NCI-H524 treated with DMSO at 0.1 percent for 48 hours (cell line): ENCODE results near the gene CHURC1.

Experiments used
- DNase-seq: peaks from one replicate; lab custom pipeline; 2025; lab: John Stamatoyannopoulos, UW

The CHURC1 gene

GRCh38 chr14:64914237-64915028, at the start of gene CHURC1:
TSS of gene CHURC1 (plus strand) at chr14:64914455. CDS start at chr14:64914496, 41 bp downstream.
- peak; percentile 99 for DNase-seq

GRCh38 chr14:64865109-64865508, 49.1 kb upstream of the CHURC1 start:
- DNase-seq, result no peak

DNA sequence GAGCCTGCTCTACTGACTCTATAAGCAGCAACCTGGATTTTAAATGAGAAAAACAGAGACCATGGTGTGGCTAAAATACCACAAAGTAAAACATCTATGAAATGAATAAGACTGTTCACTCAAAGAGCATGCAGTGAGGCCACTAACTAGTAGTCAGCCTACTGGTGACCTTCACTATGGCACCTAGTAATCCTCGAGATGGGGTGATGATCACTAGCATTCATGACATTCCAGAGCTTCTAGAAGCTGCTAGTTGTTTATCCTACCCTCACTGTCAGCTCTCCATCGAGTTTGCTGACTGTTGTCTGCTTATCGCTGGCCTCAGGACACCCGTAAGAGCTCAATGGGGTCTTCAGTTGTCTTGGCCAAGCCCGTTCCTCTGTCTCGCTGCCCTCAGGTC, 48.3 kb upstream of the CHURC1 start:
- no peak for DNase-seq

- no peak for DNase-seq
These were observed 47.1 kb upstream of the CHURC1 start for GRCh38 chr14:64867182-64867581.

- DNase-seq, result no peak
These were observed 45.9 kb upstream of the CHURC1 start for GRCh38 chr14:64868379-64868778.

DNA sequence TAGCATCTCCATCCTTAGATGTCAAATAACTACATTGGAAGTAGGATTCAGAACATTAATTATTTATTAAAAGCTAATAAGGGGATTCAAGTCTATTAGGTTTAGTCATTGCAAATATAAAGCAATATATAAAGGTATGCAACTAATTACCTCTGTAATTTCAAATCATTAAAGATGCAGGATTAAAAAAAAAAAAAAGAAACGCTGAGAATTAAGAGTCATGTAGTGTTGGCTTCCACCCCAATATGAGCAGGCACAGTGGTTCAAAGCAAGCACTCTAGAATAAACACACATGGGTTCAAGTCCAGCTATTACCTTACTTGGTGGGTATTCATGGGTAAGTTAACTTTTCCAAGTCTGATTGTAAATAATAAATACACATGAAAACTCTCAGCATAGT, 45.4 kb upstream of the CHURC1 start:
- DNase-seq, result no peak

DNA sequence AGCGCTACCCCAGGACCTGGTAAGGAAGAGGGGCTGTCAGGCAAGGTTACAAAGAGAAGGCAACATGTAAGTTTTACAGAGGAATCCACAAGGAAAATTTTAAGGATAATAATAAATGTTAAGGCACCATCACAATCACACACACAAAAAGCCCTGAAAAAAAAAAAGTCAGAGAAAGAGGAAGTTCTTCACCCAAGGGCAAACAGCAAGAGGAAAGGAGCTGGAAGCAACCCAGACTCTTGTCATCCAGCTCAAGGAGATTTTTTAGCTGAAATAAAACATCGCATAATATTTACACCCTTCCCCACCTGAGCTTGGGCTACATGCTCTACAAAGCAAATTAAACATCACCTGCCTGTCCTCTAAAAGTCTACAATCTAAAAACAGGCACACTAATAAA, 44.1 kb upstream of the CHURC1 start:
- no peak for DNase-seq

GRCh38 chr14:64871344-64871743, 42.9 kb upstream of the CHURC1 start:
- no peak for DNase-seq

- no peak for DNase-seq
These were observed 40.6 kb upstream of the CHURC1 start for GRCh38 chr14:64873506-64874219.

- DNase-seq, result no peak
These were observed 38.9 kb upstream of the CHURC1 start for GRCh38 chr14:64875350-64875749.

- DNase-seq, result no peak
These were observed 36.4 kb upstream of the CHURC1 start for GRCh38 chr14:64877846-64878245.

DNA sequence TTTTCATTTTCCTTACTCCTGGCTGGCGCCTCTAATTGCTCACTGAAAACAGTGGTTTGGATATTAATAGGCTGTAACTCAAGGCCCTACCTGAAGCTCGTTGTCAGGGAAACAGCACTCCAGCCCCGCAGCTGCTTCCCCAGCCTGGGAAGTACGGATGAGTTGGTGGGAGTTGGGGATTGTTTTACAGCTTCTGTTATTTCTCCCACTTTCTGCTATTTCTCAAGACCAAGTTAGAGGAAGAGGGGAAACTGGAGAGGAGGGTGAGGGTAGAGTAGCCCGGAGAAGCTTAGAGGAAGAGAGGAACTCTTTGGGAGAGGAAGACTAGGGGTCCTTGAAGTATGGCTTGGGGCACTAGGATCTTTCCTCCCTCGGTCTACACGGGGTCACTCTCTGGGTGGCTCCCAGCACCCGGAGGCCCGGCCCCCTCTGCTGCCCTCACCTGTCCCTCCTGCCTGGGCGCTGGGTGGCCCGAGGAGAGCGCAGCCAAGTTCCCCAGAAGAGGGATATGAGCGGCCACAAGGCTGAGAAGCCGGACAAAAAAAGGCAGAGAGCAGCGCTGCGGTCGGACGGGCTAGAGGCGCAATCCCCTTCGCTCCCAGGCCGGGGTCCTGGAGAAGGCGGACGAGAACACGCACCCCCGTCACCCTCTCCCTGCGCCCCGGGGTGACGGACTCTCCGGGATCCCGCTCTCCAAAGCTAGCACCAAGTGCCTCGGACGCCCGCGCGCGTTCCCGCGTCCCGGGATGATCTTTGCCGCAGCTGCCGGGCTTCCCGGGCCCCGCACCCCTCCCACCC, 35.2 kb upstream of the CHURC1 start:
- peak; percentile 31 for DNase-seq

- DNase-seq, result no peak
These were observed 34.5 kb upstream of the CHURC1 start, which contains the start of gene SPTB for GRCh38 chr14:64879635-64880220. TSS of gene SPTB (minus strand) at chr14:64879907. CDS start at chr14:64823094, 56,813 bp downstream.

- peak; percentile 19 for DNase-seq
These were observed 33.8 kb upstream of the CHURC1 start for GRCh38 chr14:64880221-64881121.

DNA sequence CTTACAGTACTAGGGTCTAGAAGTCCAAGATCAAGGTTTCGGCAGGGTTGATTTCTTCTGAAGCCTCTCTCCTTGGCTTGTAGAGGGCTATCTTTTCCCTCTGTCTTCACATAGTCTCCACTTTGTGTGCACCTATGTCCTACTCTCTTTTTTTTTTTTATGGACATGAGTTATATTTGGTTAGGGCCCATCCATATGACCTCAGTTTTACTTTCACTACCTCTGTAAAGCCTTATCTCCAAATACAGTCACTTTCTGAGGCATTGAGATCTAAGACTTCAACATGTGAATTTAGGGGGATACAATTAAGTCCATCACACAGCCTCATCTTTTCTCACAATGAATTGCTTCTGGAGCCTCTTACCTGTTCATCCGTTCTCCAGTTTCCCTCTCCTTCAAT, 28.7 kb upstream of the CHURC1 start:
- no peak for DNase-seq

DNA sequence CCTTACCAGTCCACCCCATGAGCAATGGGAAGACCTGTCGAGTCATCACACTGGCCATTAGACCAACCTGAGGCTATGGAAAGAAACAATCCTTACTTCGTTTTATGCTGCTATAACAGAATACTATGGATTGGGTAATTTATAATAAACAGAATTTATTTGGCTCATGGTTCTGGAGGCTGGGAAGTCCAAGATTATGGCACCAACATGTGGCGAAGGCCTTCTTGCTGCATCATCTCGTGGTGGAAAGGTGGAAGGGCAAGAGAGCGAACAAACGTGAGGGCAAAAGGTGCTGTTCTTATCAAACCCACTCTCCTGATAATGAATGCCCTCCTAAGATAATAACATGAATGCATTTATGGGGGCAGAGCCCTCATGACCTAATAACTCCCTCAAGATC, 24.9 kb upstream of the CHURC1 start:
- DNase-seq, result no peak

- peak; percentile 89 for DNase-seq
These were observed 22.9 kb upstream of the CHURC1 start for GRCh38 chr14:64891173-64891838.

DNA sequence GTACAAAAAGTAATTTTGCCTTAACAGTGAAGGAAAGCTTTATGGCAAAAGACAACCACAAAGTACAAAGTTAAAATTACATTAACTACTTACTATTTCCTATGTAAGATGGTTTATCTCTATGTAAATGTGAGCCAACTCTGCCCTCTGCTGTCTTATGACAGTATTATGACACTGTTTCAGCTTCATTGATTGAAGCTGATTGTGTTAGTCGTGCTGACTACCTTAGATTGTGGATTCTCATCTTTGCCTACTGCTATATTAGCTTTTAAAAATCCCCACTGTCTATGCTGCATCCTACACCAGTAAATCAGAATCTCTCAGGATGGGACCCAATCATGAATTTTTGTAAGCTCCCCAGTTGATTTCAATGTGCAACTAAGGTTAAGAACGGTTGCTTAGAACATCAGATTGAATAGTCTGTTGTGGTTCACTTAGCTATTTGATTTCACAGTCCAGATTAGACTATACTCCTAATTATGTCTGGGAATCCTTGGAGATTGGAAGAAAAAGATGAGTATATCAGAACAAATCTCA, 22.3 kb upstream of the CHURC1 start:
- DNase-seq, result peak; percentile 89

- DNase-seq, result no peak
These were observed 14.3 kb upstream of the CHURC1 start for GRCh38 chr14:64899958-64900357.

DNA sequence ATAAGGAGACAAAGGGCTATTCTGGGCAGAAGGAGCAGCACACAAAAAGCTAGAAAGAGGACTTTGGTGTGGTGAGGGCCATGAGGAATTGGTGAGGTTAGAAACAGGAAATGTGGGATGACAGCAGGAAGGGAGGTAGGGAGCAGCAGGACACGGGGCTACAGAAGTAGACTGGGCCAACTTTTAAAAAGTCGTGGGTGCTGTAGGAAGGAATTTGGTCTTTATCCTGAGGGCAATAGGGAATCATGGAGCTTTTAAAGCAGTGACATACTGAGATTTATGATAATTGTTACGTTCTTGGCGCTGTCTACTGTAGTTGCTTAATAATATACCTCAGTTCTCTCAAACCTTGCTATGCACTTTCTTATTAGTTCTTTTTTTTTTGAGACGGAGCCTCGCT, 8.2 kb upstream of the CHURC1 start:
- no peak for DNase-seq
